Amniotic epithelial cell (primary cell): ENCODE measurements around the gene SLIT2.

ENCODE experiments used
- DNase-seq: peaks from one replicate; pipeline ENCODE4 v3.0.0-alpha.2; 2010; ENCODE audit warnings: low read depth

The SLIT2 gene

GRCh38 chr4:20251796-20252655, at the start of gene SLIT2:
Gene SLIT2 (plus strand): TSS chr4:20251905. CDS start chr4:20253816, 1,911 bp downstream.
- peak; percentile 70 for DNase-seq

DNA sequence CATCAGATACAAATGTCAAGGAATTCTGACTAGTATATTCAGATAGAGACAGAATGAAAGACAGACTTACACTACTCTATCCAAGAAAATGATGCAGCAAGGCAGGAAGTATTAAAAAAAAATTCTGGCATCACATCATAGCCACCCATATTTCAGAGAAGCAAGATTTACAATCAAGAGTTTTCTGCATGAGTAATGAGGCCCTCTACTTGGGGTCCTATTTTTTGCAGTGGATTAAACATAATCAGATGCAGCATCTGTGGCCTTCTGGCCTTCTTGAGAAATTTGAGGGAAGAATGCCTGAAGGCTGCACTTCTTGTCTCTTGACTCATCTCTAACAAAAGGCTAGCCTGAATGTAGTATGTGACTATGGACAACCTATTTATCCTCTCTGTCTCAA, 48.2 kb upstream of the SLIT2 start:
- peak; percentile 90 for DNase-seq

GRCh38 chr4:20217521-20217920, 34.2 kb upstream of the SLIT2 start:
- DNase-seq: no peak

GRCh38 chr4:20217951-20218350, 33.8 kb upstream of the SLIT2 start:
- DNase-seq: peak; percentile 12

- DNase-seq: no peak
Observed at GRCh38 chr4:20219521-20219920, 32.2 kb upstream of the SLIT2 start.

DNA sequence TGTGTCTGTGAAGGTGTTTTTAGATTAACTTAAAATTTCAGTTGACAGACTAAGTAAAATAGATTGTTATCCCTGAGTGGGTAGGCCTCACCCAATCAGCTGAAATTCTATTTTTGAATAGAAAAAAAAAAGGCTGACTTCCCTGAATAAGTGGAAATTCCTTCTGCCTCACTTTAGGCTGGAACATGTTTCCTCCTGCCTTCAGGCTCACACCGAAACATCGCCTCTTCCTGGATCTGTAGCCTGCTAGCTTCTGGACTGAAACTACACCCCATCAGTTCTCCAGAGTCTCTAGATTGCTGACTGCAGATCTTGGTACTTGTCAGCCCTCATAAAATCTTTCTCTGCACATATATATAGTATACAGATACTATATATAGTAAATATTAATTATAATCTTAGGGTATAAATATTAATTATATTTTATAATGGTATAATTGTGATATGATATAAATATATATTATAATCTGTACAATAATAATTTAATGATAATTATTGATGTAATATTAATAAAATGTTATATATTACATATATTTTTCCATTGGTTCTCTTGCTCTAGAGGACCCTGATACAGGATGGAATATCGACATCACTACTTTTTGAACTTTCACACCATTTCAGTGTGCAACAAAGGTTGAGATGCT, 13.7 kb upstream of the SLIT2 start:
- no peak for DNase-seq

- DNase-seq: peak; percentile 69
Observed at GRCh38 chr4:20248155-20248558, 3.5 kb upstream of the SLIT2 start.

- peak; percentile 40 for DNase-seq
Observed at GRCh38 chr4:20249333-20249732, 2.4 kb upstream of the SLIT2 start.

DNA sequence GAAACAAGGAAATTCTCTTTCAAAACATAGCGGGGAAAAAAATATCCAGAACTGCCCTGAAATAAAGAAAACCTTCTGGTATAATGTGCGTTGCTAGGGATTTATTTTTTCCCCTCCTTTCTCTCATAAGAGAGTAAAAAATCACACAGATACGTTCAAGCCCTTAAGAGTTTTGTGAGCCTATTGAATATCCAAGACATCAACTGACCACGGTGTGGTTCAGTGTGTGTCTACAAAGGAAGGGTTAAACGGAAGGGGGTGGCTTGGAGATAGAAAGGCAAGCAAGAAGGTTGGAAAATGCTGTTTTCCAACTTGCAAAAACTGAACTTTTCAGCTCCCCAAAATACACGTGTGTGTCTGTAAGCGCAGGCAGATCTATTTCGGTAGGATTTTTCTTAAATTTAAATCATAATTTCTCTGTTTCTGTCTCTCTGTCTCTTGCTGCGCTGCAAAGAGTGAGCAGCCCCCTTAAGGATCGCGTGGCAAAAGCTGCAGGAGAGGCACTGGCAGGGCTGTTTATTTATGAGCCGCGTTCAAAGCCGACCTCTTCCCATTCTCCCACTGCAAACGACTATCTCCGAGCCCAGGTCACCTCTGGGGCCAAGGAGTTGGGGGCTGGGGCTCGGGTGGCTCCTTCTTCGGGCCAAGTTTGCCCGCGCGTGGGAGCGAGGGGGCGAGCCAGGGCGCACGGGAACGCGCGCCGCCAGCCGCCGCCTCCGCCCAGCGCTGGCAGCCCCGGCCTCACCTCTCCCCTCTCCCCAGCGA, 492 bp upstream of the SLIT2 start:
- peak; percentile 26 for DNase-seq

GRCh38 chr4:20252656-20253282, 1.1 kb downstream of the SLIT2 start:
- peak; percentile 43 for DNase-seq

DNA sequence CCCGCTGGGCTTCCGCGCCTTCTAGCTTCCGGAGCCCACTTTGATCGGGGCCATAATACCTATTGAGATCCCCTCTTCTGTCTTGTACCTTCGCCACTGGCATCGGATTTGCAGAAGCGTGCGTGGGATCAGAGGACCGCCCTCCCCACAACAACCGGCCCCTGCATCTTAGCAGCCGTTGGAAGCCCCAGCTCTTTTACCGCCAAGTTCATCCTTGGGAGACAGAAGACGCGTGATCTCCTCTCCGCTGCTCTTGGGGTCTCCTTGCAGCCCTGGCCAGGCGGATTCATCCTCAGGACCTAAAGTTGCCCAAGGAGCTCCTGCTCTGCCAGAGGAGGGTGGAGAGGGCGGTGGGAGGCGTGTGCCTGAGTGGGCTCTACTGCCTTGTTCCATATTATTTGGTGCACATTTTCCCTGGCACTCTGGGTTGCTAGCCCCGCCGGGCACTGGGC, 1.6 kb downstream of the SLIT2 start:
- DNase-seq: peak; percentile 15

DNA sequence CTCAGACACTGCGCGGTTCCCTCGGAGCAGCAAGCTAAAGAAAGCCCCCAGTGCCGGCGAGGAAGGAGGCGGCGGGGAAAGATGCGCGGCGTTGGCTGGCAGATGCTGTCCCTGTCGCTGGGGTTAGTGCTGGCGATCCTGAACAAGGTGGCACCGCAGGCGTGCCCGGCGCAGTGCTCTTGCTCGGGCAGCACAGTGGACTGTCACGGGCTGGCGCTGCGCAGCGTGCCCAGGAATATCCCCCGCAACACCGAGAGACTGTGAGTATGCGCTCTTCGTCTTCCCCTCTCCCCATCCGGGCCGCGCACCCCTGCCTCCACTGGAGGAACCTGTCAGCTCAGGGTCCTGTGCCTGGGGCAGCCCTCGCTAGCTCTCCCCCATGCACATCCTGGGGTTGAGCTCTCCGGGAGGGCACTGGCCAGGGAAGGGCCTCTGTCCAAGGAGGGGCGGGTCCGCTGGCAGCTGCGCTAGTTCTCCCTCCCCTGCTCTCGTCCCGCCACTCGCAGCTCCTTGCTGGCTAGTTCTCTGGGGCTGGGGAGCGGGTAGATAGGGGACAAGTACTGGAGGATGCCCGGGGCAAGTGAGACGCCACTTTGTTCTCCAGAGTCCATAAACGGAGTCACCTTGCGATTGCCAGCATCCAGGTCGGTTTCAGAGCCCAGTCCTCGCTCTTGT, 2.2 kb downstream of the SLIT2 start:
- peak; percentile 29 for DNase-seq

DNA sequence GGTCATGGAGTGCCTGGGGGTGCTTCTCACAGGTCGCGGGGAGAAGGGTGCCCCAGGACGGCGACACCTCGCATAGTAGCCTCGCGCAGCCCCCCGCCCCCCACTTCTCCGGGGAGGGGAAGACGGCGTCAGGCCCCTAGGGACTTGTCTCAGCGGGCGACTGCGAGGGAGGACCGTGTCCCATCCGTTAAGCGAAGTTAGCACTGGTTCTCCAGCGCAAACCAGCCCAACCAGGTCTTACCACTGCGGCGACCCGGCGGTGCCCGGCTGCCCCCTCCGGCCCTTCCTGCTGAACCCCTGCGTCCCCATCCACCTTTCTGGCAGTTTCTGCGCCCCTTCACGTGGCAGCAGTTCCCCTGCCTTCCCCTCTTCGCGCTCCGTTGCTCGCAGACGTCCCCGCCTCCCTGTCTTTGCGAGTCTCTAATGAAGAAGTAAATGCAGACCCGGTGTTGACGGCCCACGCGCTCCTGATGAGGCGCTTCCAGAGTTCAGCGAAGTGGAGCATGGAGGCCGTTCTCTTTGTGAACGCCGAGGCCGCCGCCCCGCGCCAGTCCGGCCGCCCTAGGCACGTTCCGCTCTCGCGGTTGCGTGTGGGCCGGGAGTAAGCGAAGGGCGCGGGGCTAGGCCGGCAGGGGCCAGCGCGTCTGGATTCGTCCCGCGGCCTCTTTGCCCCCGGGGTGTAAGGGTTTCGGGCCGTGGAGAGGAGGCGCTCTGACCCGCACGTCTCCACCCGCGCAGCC, 3.0 kb downstream of the SLIT2 start:
- peak; percentile 51 for DNase-seq

DNA sequence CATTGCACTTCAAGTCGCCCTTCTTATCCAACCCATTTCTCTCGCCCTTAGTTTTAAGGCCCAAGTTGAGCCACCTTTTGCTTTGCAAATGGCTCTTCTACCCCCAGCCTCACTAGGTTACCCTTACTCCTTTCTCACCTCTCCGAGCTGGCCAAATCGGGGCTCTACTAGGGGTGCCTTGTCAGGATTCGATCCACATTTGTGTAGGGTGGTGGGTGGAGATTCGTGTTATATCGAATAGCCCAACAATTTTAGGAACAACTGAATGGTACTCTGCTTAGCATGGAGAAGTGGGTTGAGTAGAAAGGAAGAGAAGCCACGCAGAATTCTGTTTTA, 3.5 kb downstream of the SLIT2 start:
- DNase-seq: no peak

GRCh38 chr4:20255823-20256222, 4.1 kb downstream of the SLIT2 start:
- DNase-seq: peak; percentile 29

DNA sequence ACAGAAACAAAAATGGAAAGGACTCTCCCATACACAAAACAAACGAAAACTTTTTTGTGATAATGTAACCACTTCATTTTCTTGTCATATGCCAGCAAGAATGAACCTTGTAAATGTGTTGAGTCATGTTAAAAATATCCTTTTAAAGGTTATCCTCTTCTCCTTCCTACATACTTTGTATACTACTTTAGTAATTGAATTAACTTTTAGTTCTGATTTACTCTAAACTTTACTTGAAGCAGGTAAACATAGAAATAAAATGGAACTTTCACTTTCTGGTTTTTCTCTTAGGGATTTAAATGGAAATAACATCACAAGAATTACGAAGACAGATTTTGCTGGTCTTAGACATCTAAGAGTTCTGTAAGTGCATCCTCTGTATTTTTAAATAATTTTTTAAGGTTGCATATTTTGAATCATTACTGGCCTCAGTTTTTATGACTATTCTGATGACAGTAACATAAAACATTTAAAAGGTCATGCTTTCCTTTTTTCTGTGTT, 4.7 kb downstream of the SLIT2 start:
- DNase-seq: no peak

DNA sequence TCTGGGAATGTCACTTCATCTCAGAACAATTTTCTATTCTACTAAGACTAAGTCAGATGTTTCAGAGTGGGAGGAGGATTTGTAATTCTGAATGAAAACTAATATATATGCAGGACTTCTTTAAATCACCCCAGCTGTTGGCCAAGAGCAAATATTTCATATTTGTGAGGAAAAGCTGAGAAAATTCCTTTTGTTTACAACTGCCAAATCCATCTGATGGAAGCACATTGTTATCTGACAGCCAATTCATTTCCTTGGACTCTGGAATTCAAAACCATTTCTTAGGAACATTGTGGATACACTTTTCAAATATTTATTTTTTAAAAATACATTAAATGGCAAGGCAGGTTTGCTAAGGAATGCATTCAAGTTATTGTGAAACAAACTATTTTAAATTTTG, 8.0 kb downstream of the SLIT2 start:
- peak; percentile 69 for DNase-seq

DNA sequence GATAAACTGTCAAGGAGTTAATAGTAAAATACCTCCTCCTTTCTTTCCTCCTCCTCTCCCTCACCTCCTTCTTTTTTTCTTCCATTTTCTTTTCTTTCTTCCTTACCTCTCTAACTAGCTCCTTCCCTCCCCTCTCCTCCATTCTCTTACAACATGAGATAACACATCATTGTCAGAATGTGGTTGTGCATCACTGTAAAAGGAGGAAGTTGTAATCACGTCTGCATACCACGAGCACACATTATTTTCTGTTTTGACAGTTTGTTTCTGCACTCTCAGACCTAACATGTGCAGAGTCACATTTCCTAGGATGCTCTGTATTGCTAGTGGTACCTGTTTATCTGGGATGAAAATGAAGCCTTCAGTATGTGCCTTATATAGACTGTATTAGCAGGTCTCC, 9.1 kb downstream of the SLIT2 start:
- DNase-seq: peak; percentile 92

GRCh38 chr4:20262221-20262620, 10.5 kb downstream of the SLIT2 start:
- DNase-seq: no peak

DNA sequence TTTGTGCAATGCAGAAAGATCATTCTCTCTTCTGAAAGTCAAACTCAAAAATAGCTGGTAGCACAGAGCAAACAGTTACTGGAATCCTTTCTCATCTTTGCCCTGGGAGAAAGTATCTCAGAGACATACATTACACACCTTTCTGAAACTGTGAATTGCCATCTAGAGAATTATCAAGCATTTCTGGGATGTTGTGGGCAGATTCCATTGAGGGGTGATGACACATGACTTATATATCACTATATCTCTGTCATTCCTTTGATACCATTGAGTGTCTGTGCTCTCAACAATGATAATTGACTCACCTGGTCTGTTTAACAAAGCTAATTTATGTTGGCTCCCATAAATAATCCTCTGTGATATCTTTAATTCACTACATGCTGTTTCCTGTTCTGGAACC, 13.0 kb downstream of the SLIT2 start:
- DNase-seq: no peak

GRCh38 chr4:20265726-20266125, 14.0 kb downstream of the SLIT2 start:
- no peak for DNase-seq
